TTC549 (cell line): ENCODE measurements around the gene GK.
"Not testable (repeated sequence)": the region's sequence is repeated elsewhere in the genome, so short reads cannot be mapped to it uniquely, and the experiment has no call there.

Experiments used
- FAIRE-seq: peaks from 2 replicates; lab custom pipeline; 2012; peaks lifted over from hg19 to GRCh38; lab: Jason Lieb, UNC

The GK gene

DNA sequence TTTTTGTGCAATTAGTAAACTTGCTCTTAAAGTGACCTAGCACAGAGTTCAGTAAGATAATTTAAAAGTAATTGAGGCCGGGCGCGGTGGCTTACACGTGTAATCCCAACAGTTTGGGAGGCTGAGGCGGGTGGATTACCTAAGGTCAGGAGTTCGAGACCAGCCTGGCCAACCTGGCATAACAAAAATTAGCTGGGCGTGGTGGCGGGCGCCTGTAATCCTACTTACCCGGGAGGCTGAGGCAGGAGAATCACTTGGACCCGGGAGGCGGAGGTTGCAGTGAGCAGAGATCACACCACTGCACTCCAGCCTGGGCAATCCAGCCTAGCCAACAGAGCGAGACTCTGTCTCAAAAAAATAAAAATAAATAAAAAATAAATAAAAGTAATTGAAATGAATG, 1.2 kb downstream of the GK start:
- not testable (repeated sequence) for FAIRE-seq

DNA sequence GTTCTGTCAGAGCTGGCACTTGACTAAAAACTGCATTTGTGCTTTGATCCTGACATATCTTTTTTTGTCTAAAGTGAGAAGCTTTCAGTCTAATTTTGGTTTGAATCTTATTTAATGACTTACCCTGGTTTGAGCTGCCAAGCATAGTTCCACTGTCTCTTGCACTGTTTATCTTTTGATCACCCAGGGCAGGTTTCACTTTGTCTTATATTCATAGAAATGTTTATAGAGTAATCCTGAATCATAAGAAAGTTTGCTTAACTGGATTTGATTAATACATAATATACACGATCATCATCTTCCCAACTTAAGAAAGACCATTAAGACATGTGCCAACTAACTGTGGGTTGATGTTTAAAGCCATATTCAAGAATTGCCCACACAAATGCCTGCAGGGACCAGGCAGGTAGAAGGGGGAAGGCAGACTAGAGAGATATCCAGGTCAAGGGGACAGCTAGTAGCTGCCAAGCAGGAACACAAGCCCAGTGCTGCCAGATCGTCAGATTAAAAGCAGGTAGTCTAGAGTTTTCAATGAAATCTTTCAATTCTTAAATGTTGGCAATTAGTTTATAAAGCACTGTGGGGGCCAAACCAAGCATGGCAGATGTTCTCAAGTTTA, 1.9 kb downstream of the GK start:
- no peak for FAIRE-seq

DNA sequence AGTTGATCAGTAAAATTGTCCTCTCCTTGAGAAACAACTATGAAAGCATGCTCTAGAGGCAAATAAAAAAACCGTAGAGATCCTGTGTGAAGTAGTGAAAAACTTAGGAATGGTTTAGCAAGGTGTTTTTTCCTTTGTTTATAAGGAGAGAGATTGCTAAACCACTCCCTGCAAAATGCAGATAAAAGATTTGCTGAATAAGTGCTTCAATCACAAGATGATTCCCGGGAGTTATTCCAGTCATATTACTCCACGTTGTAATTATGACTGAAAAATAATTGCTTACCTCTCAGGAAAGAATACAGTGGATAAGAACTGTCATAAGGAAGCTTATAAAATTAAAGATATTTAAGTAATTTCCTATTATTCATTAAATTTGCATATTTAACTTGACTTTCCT, 2.8 kb downstream of the GK start:
- FAIRE-seq: no peak

DNA sequence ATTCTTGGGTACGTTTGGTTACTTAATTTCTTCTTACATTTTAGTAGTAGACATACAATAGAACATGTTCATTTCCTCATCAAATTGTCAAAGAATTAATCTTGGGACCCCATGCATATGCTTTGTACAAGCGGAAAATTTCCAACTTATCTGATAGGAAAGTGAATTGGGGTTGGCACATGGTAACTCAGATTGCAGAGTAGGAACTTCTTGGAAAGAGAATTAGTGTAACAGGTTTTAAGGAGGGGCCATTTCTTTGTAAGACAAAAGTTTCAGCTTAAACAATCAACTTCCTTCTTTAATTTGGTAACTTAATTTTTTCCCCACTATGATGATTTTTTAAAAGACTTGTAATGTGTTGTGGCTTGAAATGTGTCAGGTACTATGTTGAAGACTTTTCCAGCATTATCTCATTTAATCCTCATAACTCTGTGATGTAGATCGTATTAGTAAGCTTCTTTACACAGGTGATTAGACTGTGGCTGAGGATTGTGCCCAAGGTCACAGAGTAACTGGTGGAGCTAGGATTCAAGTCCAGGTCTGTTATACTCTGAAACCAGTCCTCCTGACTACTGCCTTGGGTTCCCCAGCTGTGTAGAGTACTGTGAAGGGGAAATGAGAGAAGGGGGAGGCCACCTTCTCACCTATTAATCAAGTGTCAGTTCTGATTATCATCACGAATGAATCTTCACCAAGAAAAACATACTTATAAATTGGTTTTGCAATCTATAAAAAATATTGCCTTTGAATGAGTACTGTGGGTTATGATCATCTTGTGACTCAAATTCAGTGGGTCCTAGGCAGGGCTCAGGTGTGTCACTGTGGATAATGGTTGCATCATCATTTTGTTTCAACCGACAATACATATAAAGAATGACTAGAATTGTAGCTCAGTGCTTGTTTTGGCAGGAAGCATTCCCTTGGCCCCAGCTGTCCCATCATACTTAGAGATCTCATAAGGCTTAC, 4.3 kb downstream of the GK start:
- no peak for FAIRE-seq

DNA sequence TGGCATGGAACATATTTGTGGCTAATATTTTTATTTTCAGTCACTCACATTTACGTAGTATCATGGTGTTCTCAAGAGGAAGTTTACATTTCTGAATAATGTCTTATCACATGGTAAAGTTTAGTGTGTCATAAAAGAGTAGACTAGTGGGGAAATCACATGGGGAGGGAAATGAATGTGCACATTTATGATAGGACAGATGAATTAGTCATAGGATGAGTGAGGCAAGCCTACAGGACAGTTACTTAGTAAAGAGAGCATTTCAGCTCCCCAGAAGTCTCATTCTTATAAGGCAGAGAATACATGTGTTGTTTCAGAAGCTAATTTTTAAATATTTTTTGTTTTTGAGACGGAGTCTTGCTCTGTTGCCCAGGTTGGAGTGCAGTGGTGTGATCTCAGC, 6.2 kb downstream of the GK start:
- no peak for FAIRE-seq

DNA sequence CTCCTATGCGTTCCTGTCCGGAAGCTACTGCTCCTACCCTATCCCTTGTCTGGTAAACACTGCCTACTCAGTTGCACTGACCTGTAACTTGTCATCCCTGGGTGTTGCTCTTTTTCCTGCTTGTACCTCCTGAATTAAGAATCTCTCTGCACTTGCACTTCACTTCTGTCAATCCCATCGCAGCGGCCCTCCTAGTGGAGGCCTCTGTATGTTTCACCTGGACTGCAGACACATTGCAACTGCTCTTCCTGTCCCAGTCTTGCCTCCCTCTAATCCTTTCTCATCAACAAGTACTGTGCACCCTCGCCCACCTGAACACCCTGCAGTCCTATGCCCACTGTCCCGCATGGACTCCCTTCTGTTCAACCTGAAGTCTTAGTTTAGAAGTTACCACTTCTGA, 8.0 kb downstream of the GK start:
- no peak for FAIRE-seq

DNA sequence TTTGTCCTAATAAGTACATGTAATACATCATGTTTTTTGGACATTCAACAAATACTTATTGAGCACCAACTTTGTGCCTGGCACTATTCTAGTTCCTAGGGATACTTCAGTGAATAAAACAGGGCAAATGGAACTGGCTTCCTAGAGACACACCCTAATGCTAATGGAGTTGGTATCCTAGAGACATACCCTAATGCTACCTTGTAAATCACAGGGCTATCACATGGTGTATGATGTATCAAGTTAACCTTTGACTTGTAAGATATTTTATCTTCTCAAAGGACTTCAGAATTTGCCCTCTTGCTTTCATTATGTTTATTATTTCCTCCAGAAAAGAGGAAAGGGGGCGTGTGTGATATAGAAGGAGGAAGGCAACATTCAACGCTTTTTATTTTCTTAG, 10.1 kb downstream of the GK start:
- FAIRE-seq: no peak

DNA sequence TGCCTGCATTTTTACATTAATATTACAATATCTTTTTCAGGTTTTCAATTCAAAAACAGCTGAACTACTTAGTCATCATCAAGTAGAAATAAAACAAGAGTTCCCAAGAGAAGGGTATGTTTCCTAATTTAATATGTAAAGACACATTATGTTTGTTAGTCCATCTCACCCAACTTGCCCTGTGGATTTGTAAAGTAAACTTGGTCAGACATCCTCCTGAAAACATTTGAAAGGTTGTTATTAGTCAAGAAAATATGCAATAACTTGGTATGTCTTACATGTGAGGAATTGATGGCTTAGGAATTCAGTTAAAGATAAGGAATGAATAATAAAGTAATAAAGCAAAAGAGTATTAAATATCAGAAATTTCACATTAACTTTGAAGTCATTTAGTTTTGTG, 12.2 kb downstream of the GK start:
- no peak for FAIRE-seq

DNA sequence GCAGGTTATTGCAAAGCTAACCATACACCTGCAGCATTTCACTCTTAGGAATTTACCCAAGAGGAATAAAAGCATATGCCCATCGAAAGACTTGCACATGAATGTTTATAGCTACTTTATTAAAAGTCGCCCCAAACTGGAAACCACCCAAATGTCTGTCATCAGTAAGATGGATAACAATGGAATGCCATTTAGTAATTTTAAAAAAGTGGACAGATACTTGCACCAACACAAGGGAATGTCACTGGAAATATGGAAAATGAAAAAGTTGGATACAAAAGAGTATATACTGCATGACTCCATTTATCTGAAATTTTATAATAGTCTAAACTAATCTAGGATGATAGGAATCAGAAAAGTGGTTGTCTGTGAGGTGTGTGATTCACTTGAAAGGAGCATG, 12.9 kb downstream of the GK start:
- no peak for FAIRE-seq

DNA sequence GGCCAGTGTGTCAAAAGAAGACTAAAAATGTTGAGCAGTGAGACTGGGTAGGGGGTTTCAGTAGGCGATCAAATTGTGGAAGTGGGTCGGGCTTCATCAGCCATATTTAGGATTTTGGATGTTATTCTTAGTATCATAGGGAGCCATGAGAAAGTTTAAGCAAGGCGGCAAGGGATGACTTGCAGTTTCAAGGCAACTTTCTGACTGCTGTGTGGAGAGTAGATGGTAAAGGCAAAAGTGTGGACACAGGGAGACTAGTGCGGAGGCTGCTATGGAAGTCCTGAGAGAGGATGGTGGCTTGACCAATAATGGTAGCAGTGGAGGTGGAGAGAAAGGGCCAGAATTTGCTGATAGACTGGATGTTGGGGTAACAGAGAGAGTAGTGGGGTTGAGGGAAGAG, 15.4 kb downstream of the GK start:
- FAIRE-seq: no peak

DNA sequence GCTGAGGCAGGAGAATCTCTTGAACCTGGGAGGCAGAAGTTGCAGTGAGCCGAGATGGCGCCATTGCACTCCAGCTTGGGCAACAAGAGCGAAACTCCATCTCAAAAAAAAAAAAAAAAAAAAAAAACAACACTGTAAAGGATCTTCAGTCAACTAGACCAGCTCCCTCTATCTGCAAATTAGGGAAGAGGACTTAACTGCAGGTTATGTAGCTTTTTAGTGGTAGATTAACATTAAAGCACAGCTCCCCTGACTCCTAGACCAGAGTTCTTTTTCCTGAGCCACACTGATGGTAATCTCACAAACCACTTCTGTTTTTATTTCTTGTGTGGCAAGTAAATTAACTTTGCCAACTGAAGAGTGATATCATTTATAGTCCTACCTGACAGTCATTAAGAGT, 18.0 kb downstream of the GK start:
- FAIRE-seq: not testable (repeated sequence)

DNA sequence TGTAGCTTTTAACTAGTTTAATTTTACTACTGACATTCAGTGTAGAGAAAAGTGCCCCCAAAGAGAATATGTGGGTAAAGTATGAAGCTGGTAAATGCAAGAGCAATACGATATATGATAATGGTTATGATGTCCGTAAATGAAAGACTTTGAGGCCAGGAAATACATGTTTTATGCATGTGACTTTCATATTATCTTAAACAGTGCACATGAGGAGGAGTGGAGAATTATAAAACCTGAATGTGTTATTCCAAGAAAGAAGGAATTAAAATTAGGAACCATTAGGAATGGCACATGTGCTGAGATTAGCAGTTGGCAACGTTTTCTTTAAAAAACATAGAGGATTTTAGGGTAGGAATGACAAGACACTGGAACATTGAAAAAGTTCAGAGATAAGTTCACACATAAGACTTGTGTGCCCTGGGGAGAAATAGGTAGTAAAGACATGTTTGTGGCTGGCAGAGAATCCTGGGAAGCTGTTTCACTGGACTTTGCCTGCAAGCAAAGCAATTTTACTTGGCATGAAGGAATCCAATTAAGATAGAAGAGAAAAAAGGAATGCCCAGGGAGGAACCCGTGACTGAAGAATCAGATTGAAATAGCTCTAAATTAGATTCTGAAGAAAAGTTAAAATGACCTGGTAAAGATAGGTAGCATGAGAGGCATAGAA, 20.0 kb downstream of the GK start:
- FAIRE-seq: no peak

DNA sequence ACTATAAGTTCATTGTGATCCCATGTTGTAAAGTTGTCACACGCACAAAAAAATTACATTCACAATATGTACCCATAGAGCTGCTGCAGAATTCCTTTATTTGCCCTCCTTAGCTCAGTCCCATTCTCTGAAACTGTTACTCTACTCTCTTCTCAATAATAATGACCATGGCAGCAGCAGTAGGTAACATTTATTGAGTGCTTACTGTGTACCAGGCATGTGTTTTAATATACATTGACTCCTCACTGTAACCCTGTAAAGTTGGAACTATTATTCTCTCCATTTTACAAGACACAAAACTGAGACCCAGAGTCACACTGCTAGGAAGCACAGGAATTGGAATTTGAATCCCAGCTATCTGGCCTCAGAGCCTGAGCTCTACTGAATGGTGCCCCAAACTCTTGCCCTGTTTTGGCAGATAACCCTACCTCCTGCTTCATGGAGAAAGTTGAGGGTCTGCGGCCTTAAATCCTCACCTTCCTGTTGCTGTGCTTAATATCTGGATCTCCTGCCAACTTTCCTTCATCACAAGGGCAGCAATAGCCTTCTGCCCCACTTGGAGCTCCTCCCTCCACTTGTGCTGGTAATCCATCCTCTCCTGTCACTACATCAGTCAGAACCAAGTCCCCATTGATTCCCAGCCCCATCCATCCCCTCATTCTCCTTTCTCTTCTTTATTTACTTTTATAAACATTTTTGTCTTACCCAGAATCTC, 20.8 kb downstream of the GK start:
- no peak for FAIRE-seq

DNA sequence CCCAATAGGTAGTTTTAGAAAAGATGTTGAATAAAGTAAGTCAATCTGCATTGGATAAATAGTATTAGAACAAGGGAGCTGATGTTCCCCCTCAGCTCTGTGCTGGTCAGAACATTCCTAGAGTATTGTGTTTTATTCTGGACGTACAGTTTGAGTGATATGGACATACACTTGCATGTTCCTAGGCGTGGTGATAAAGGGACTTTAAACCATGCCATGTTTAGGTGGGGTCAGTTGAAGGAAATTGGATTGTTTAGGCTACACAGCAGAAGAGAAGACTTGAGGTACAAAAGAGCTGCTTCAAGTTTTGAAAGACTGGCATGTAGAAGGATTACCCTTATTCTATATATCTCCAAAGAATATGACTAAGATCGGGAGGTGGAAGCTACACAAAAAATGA, 21.6 kb downstream of the GK start:
- no peak for FAIRE-seq

DNA sequence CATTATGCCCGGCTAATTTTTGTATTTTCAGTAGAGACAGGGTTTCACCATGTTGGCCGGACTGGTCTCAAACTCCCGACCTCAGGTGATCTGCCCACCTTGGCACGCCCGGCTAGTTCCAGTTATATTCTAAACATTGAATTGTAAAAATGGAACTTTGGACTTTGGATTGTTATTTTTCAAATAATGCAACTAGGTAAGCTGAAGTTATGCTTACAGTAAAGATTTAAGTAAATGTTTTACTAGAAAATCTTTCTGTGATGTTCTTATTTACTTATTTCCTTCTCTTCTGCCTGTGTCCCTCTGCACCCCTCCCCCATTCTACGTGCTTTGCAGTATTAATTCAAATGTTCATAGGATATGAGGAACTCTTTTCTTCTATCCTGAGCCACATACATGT, 26.1 kb downstream of the GK start:
- FAIRE-seq: no peak

DNA sequence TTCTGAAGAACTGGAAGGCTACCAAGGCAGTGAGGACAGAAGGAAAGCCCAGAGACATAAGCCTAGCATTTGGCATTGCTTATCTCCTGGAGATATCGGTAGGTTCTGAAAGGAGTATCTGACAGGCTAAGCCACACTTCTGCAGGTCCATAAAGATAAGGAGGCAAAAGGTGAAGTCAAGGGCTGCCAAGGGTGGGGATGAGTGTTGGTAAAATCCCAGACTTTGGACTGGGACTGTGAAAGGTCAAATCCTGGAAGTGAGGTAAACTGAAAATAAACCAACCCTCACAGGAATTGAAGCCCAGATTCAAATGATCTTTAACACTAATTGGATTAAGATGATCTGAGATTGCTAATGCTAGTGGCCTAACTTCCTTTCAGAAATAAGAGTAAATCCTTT, 27.4 kb downstream of the GK start:
- no peak for FAIRE-seq

DNA sequence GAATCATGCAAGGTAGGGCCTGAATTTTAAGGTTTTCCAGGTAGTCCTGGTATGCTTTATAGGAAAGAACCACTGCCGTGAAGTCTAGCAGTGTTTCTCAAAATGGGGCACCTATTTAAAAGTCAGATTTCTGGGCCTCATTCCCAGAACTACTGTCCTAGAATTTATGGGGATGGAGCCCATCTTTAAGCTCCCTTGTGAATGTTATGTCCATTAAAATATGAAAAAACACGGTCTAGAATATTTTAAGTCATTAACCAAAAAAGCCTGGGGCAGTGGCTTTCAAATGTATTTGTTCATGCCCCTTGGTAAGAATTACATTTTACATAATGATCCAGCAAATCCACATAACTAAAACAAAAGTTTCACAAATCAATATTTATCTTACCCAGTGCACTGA, 35.4 kb downstream of the GK start:
- no peak for FAIRE-seq

DNA sequence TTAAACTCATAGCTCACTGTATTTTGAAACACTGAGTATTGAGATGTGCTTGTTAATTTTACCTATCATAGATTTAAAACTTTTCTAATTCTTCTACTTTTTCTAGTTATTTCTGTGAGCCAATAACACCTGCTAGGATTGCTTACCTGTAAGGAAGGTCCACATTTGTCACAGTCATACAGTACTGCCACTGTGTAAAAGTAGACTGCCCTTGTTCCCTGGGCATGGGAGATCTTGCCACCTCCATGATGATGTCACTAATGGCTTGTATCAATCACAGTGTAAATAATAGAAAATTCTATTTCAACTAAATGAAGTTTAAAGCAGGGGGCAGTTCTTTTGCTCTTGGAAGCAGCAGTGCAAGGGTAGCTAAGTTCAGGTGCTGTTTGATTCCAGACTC, 35.9 kb downstream of the GK start:
- no peak for FAIRE-seq

DNA sequence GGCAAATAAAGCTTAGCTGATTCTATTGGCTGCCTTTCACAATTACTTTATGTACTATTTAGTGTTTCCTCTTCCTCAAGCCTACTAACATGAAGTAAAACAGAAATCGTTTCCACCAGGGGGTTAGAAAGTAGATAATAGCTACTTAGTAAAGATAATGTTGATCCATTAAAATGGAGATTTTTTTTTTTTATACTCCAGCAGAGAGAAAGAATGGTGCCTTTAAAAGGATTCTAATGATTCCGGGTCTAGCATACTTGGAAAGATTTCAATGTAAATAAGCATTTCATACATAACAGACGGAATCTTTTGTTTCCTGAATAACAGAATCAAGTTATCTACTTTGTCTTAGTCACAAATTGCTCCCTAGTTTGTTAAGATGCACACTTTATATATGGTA, 37.1 kb downstream of the GK start:
- FAIRE-seq: no peak

DNA sequence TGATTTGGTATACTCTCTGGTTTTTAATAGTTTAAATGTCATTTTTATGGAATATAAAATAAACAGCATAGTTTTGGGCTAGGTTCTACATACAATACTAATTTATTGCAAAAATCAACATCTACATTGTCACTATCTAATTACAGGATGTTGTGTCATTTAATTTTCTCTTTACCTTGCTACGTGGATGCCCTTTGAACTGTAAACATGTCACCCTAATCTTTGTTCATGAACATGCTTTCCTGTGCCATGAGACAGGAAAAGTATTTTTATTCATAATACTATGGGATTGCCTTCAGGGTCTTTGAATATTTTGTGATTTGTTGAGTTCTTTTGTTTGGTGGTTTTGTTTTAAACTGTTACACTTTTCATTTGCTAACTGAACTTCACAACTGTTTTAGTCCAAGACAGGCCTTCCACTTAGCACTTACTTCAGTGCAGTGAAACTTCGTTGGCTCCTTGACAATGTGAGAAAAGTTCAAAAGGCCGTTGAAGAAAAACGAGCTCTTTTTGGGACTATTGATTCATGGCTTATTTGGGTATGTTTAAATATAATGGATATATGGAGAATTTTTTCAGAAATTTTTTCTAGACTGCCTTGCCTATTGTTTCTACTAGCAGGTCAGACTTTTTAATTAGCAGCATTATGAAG, 40.9 kb downstream of the GK start:
- no peak for FAIRE-seq

DNA sequence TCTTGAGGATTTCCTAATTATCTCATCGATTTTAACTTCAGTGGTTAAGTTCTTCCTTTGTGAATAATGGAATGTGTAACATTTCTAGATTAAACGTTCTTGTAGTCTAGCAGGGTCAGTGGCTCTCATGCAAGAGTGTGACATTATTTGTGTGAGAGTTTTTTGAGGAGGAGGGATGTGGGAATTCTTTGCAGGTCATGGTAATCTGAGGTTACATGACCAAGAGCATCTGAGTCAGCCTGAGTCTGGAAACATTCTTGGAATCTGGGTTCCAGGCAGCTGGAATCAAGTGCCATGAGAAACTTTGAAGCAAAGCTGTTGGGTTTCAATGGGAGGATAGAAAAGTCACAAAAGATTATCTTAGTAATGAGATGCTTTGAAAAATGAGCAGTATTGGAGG, 49.5 kb downstream of the GK start:
- no peak for FAIRE-seq

DNA sequence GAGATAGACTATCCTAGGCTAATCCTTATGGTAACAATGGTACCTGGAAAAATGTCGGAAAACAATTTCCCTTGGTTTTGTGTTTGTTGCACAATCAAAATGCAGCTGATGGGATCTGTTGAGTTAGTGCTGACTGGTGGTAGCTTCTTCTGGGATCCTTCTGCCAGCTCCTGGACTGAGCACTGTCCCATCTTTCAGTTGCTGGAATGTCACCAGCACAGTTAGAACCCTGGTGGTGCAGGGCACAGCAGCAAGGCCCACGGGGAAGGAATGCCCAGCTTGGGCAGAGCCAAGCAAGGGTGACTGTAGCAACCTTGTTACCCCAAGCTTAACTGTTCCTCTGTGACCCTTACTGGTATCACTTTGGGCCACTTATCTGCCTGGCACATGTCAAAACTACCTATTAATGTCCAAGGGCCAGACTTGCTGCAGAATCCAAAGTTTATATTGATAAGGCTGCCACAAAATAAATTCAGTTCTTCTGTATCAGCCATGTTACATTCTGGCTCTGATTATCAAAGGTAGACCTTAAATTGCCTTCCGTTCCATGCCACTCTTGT, 53.1 kb downstream of the GK start:
- no peak for FAIRE-seq
